HCT116 (cell line): ENCODE measurements around the gene DDO. TPM values are rescaled to one million over a fixed set of nuclear protein-coding genes. Genes with fewer than 3 reads are reported as not detected.

Experiments
- ATAC-seq: fragments of 200-7000 bp; cut with Tn5 transposase; 2 replicates; pipeline ENCODE4 v1.9.1; 2020; ENCODE audit warnings: mild to moderate bottlenecking, moderate library complexity
- BruUV-seq: library from RNA; stranded (reverse); fragments of 400-500 nt; replicated peaks from 2 replicates; lab custom pipeline; 2021; lab: Mats Ljungman, UMichigan
- CTCF ChIA-PET: fragments of 300-600 bp; sonication (Branson Sonifier 250); formaldehyde crosslinking; loops from one replicate; lab custom pipeline; 2021; ENCODE audit warnings: antibody characterized with exemption; lab: Charles Lee
- POLR2A ChIA-PET: fragments of 300-600, 350-600 bp; sonication (Branson Sonifier 250); formaldehyde crosslinking; loops from one replicate; lab custom pipeline; 2021; ENCODE audit warnings: antibody characterized with exemption; lab: Charles Lee
- RAD21 ChIA-PET, 2 experiments: fragments of 300-600 bp; sonication (Branson Sonifier 250); formaldehyde crosslinking; loops; one replicate each; lab custom pipeline; 2023; ENCODE audit warnings: low total read pairs in 2 of 2; ENCODE audit not compliant: uncharacterized antibody in 2 of 2, unreplicated experiment in 2 of 2, low non-redundant PET in 1 of 2; lab: Charles Lee
- DNase-seq: peaks from one replicate; pipeline ENCODE4 v3.0.0-alpha.2; 2010; ENCODE audit warnings: low read depth, low spot score
- H2AFZ ChIP-seq: fragments of 200-600 bp; shearing (Covaris generic), sonication (generic); 2 replicates; pipeline ENCODE4 v1.6.1; 2017; ENCODE audit warnings: low read depth, mixed run types, mixed read lengths, antibody characterized with exemption, low read length; ENCODE audit not compliant: poor library complexity, severe bottlenecking
- H3K27ac ChIP-seq: 2 replicates; pipeline ENCODE4 v1.5.1; 2012; ENCODE audit warnings: low read depth, low read length
- H3K27me3 ChIP-seq: fragments of 200-600 bp; sonication (generic); 2 replicates; pipeline ENCODE4 v1.6.1; 2016; ENCODE audit warnings: mixed run types, low read length, mixed read lengths; ENCODE audit not compliant: insufficient read depth
- H3K36me3 ChIP-seq, 2 experiments: fragments of 200-500 bp in 1 of 2; fragments of 200-600 bp in 1 of 2; sonication (Bioruptor generic) in 1 of 2; sonication (generic) in 1 of 2; 2 replicates each; pipeline versions ENCODE4 v1.5.1 to v1.6.1; 2014 to 2016; ENCODE audit warnings: low read length in 2 of 2, inconsistent platforms in 1 of 2, mixed read lengths in 1 of 2, mixed run types in 1 of 2; ENCODE audit not compliant: insufficient read depth in 2 of 2, control insufficient read depth in 1 of 2
- H3K4me1 ChIP-seq, 2 experiments: fragments of 200-600 bp in 1 of 2; sonication (generic) in 1 of 2; 2 replicates each; pipeline versions ENCODE4 v1.5.1 to v1.6.1; 2012 to 2017; ENCODE audit warnings: low read length in 2 of 2, inconsistent platforms in 1 of 2, mild to moderate bottlenecking in 1 of 2, mixed read lengths in 1 of 2, mixed run types in 1 of 2, moderate library complexity in 1 of 2; ENCODE audit not compliant: insufficient read depth in 2 of 2, control insufficient read depth in 1 of 2
- H3K4me2 ChIP-seq: fragments of 200-600 bp; sonication (generic); 2 replicates; pipeline ENCODE4 v1.6.1; 2017; ENCODE audit warnings: mixed run types, low read length, mixed read lengths
- H3K4me3 ChIP-seq, 2 experiments: fragments of 200-600 bp in 1 of 2; sonication (generic) in 1 of 2; replicated peaks in 1 of 2; 2 replicates each; pipeline ENCODE4 v1.5.1; 2011 to 2016; ENCODE audit warnings: low read length in 2 of 2, control low read depth in 1 of 2, low read depth in 1 of 2, mild to moderate bottlenecking in 1 of 2, mixed read lengths in 1 of 2, mixed run types in 1 of 2
- H3K79me2 ChIP-seq: fragments of 200-600 bp; sonication (generic); 2 replicates; pipeline ENCODE4 v1.6.1; 2017; ENCODE audit warnings: mild to moderate bottlenecking, mixed run types, low read length, moderate library complexity, mixed read lengths; ENCODE audit not compliant: insufficient read depth
- H3K9ac ChIP-seq: fragments of 200-600 bp; sonication (generic); 2 replicates; pipeline ENCODE4 v1.6.1; 2016; ENCODE audit warnings: low read length, mixed read lengths
- H3K9me2 ChIP-seq: fragments of 200-600 bp; sonication (generic), shearing (Covaris generic); 2 replicates; pipeline ENCODE4 v1.6.1; 2017; ENCODE audit warnings: mixed run types, mild to moderate bottlenecking, moderate library complexity; ENCODE audit not compliant: insufficient read depth
- H3K9me3 ChIP-seq, 2 experiments: fragments of 200-500 bp in 1 of 2; fragments of 200-600 bp in 1 of 2; sonication (Bioruptor generic) in 1 of 2; sonication (generic) in 1 of 2; 2 replicates each; pipeline ENCODE4 v1.6.1; 2014 to 2017; ENCODE audit warnings: low read length in 2 of 2, mixed read lengths in 2 of 2, inconsistent platforms in 1 of 2, low read depth in 1 of 2, mild to moderate bottlenecking in 1 of 2, mixed run types in 1 of 2, moderate library complexity in 1 of 2; ENCODE audit not compliant: control insufficient read depth in 1 of 2, insufficient read depth in 1 of 2
- H4K20me1 ChIP-seq: fragments of 200-600 bp; sonication (generic), shearing (Covaris generic); 2 replicates; pipeline ENCODE4 v1.6.1; 2017; ENCODE audit warnings: mixed run types, mild to moderate bottlenecking, moderate library complexity; ENCODE audit not compliant: insufficient read depth
- ELF1 ChIP-seq: IDR thresholded peaks from 2 replicates; pipeline ENCODE4 v1.6.1; 2012; ENCODE audit warnings: low read depth, borderline replicate concordance
- EZH2 ChIP-seq: fragments of 200-600 bp; sonication (generic); IDR thresholded peaks from 2 replicates; pipeline ENCODE4 v1.6.1; 2017; ENCODE audit warnings: antibody characterized with exemption, mixed run types
- EZH2phosphoT487 ChIP-seq: fragments of 200-600 bp; IDR thresholded peaks from 2 replicates; pipeline ENCODE4 v1.6.1; 2018; ENCODE audit warnings: antibody characterized with exemption, borderline replicate concordance
- FOSL1 ChIP-seq: IDR thresholded peaks from 2 replicates; pipeline ENCODE4 v1.6.1; 2012; ENCODE audit warnings: low read depth
- SP1 ChIP-seq: IDR thresholded peaks from 2 replicates; pipeline ENCODE4 v1.6.1; 2012; ENCODE audit warnings: low read depth
- TCF7L2 ChIP-seq: IDR thresholded peaks from 2 replicates; pipeline ENCODE4 v1.7.0; 2011; ENCODE audit warnings: borderline replicate concordance, inconsistent platforms; ENCODE audit not compliant: insufficient read depth, insufficient read length; ENCODE audit errors: extremely low read depth
- YY1 ChIP-seq: IDR thresholded peaks from 2 replicates; pipeline ENCODE4 v1.6.1; 2011; ENCODE audit warnings: low read length, low read depth, moderate library complexity, mild to moderate bottlenecking; ENCODE audit not compliant: insufficient replicate concordance; ENCODE audit errors: extremely low read depth
- ZBTB33 ChIP-seq: IDR thresholded peaks from 2 replicates; pipeline ENCODE4 v1.6.1; 2011; ENCODE audit warnings: mild to moderate bottlenecking, low read length, moderate library complexity; ENCODE audit not compliant: insufficient replicate concordance; ENCODE audit errors: extremely low read depth
- ZFX ChIP-seq: fragments of 450-650 bp; IDR thresholded peaks from 2 replicates; pipeline ENCODE4 v1.6.1; 2017
- ZNF274 ChIP-seq: fragments of 200-500 bp; sonication (Bioruptor generic); IDR thresholded peaks from 2 replicates; pipeline ENCODE4 v1.6.1; 2014; ENCODE audit warnings: mild to moderate bottlenecking, low read depth, low read length, inconsistent platforms
- intact Hi-C: fragments of 100-400 bp; cut with micrococcal nuclease; formaldehyde crosslinking; loops from 2 replicates; pipeline ENCODE4 v1.10.0; 2022
- total RNA-seq: library from RNA; stranded (reverse); gene quantifications from one replicate; pipeline ENCODE4 v1.2.1, GENCODE V29; 2021; ENCODE audit not compliant: unreplicated experiment
- TF ChIP-seq, protein P1 (sequence below): IDR thresholded peaks from 2 replicates; pipeline ENCODE4 v1.6.1; 2012
- TF ChIP-seq, protein P2 (sequence below): IDR thresholded peaks from 2 replicates; pipeline ENCODE4 v1.6.1; 2012

Gene DDO
- total RNA-seq, 1 experiment from 2014 or later, result not detected

- TF ChIP-seq EZH2phosphoT487 (no peak), EZH2 (no peak), ZFX (no peak), ZBTB33 (no peak), ELF1 (no peak), FOSL1 (no peak)
- TF ChIP-seq, protein P1, sequence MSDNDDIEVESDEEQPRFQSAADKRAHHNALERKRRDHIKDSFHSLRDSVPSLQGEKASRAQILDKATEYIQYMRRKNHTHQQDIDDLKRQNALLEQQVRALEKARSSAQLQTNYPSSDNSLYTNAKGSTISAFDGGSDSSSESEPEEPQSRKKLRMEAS, result no peak
- H3K9me2 ChIP-seq, result no peaks in the 10 kb centered on the region
- ChIA-PET CTCF (no interaction called here), POLR2A (no interaction called here), RAD21 (no interaction called here)
- H3K4me2 ChIP-seq, result no peak overlapping the region
- H3K79me2 ChIP-seq, result no peaks in the 10 kb centered on the region
- H2AFZ ChIP-seq, result no peak overlapping the region
- H3K36me3 ChIP-seq, result no peaks in the 10 kb centered on the region
- H3K9me3 ChIP-seq, result no peaks in the 10 kb centered on the region
- H3K27ac ChIP-seq, result no peak overlapping the region
- H3K9ac ChIP-seq, result no peak overlapping the region
- intact Hi-C loops, result no loop called here
- no peaks in the 10 kb centered on the region for H4K20me1 ChIP-seq
- no TSS peak for BruUV-seq
- ATAC-seq (no peak), DNase-seq (no peak)
- no peaks in the 10 kb centered on the region for H3K4me1 ChIP-seq
- H3K4me3 ChIP-seq, result no peak overlapping the region
- H3K27me3 ChIP-seq, result no peaks in the 10 kb centered on the region
Observed at GRCh38 chr6:110359556-110359955, 55.8 kb downstream of the DDO start.

DNA sequence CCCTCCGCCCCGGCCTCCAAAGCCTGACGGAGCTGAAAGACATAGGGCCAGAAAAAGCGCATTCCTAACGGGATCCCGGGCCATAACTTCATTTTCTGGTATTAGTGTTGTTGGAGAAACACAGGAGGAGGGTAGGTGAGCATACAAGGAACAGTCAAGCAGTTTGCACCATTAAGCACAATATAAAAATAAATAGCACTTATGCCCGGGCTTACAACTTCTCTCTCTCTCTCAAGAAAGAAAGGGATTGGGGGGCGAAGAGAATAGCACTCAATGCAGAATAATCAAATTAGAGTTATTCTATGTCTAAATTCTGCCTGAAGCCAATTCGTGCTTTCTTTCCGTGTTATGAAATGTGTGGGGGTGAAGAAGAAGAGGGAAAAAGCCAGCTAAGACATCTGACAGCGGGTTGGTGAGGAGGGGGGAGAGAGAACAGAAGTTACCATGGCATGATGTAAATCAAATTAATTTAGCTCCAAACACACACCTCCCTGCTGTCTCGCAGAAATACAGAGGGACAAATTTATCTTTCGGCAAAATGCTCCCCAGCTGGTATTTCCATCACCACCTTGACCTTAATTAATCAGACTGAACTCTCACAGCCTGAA is 56.7 kb downstream of the DDO start:
- ATAC-seq (no peak), DNase-seq (no peak)
- no peak for TF ChIP-seq EZH2
- TF ChIP-seq ZNF274, result no peak
- no peak for TF ChIP-seq ZBTB33
- no peak for TF ChIP-seq YY1
- no peak for TF ChIP-seq SP1
- TF ChIP-seq TCF7L2, result no peak
- no peak for TF ChIP-seq ZFX
- TF ChIP-seq, protein P2, sequence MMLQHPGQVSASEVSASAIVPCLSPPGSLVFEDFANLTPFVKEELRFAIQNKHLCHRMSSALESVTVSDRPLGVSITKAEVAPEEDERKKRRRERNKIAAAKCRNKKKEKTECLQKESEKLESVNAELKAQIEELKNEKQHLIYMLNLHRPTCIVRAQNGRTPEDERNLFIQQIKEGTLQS, result no peak
- no peak for TF ChIP-seq ELF1
- no peak overlapping the region for H2AFZ ChIP-seq
- intact Hi-C loops, result no loop called here
- no peaks in the 10 kb centered on the region for H3K9me2 ChIP-seq
- ChIA-PET CTCF (no interaction called here), POLR2A (no interaction called here), RAD21 (no interaction called here)
- H3K79me2 ChIP-seq, result no peaks in the 10 kb centered on the region
- no peak overlapping the region for H3K9ac ChIP-seq
- H3K4me2 ChIP-seq, result no peak overlapping the region
- no peaks in the 10 kb centered on the region for H3K9me3 ChIP-seq
- H3K36me3 ChIP-seq, result no peaks in the 10 kb centered on the region
- H3K4me1 ChIP-seq, result no peaks in the 10 kb centered on the region
- no peak overlapping the region for H3K4me3 ChIP-seq
- no peaks in the 10 kb centered on the region for H4K20me1 ChIP-seq
- H3K27ac ChIP-seq, result no peak overlapping the region
- H3K27me3 ChIP-seq, result no peaks in the 10 kb centered on the region
- no TSS peak for BruUV-seq
